HL-60/S4 treated with retinoic acid at 250 ng/mL for 4 days and 3 days (cell line): ENCODE data around the gene S1PR2.
"Not testable (repeated sequence)": the region's sequence is repeated elsewhere in the genome, so short reads cannot be mapped to it uniquely, and the experiment has no call there.

ENCODE experiments used
- in situ Hi-C: fragments of 300-500 bp; cut with MboI; formaldehyde crosslinking; loops from 2 replicates; pipeline ENCODE4 v1.7.0; 2022; ENCODE audit warnings: low sequenced_read_pairs

The S1PR2 gene

DNA sequence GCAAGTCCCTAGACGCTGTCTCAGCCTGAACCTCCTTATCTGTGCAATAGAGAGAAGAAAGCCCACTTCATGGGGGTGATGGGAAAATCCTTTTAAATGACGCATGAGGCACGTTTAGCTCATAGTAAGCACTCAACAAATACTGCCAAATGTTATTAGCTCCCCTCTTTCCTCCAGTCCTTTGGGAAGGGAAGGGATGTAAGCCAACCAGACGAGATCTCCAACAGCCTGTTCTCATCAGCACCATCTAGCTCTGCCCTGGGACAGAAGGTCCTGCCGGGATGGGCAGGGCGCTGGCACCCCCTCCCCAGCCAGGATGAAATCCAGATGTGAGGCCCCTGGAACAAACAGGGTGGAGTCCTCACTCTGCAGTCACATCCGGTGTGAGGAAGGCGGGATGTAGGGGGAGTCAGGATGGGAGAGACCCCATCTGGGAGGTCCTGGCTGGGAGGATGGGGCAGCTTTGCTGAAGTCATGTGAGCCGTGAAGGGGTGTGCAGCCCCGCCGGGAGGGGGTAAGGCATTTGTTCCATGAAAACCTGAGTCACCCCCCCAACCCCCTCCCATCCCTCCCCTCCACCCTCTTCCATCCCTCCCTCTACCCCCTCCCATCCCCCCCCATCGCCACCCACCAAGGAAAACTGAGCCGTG is 4.6 kb downstream of the S1PR2 start:
- in situ Hi-C loops: no loop called here

DNA sequence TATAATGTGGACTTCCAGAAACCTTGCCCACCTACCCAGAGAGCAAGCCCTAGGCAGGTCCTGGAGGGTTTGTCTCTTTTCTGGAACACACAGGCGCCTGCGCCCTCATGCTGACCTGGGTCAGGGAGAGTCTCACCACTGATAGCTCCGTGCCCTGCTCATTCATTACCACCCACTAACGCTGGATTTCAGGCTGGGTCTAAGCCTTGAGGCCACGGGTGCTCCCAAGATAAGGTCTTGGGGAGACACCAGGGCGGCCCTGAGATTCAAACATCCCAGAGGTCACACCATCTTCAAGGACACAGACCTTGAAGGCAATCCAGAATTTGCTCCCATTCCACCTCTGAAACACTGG is 5.1 kb downstream of the S1PR2 start:
- in situ Hi-C loops: no loop called here

DNA sequence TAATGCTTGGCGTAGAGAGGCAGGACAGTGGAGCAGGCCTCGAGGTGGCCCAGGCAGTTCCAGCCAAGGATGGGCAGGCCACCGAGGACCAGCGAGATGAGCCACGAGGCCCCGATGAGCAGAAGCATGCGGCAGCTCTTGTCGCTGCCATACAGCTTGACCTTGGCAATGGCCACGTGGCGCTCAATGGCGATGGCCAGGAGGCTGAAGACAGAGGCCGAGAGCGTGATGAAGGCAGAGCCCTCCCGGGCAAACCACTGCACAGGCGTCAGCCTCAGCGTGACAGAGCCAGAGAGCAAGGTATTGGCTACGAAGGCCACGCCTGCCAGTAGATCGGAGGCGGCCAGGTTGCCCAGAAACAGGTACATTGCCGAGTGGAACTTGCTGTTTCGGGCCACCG is 6.8 kb downstream of the S1PR2 start:
- in situ Hi-C loops: no loop called here

DNA sequence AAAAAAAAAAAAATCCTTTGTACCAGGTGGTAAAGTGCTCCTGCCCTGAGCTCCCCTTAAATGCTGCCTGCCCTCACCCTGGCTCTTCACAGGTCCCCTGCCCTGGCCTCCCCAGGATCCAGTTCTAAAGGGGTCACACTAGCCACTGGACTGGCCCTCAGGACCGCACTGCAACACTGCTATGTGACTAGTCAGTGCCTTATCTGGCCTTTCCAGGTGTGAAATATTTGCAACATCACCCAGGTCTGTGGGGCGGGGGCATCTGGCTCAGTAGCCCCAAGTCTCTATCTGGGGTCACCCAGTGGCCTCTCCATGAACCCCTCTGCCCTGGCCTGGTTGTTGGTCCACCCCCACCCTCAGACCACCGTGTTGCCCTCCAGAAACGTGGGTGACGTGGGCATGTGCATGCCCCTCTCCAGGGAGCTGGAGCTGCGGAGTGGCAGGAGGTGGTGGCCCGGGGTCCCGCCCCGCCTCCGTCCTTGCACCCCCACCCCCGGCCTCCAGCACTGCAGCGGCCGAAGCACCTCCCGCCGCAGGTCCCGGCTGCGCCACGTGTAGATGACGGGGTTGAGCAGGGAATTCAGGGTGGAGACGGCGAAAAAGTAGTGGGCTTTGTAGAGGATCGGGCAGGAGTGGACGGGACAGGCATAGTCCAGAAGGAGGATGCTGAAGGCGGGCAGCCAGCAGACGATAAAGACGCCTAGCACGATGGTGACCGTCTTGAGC is 7.5 kb downstream of the S1PR2 start:
- in situ Hi-C loops: no loop called here

DNA sequence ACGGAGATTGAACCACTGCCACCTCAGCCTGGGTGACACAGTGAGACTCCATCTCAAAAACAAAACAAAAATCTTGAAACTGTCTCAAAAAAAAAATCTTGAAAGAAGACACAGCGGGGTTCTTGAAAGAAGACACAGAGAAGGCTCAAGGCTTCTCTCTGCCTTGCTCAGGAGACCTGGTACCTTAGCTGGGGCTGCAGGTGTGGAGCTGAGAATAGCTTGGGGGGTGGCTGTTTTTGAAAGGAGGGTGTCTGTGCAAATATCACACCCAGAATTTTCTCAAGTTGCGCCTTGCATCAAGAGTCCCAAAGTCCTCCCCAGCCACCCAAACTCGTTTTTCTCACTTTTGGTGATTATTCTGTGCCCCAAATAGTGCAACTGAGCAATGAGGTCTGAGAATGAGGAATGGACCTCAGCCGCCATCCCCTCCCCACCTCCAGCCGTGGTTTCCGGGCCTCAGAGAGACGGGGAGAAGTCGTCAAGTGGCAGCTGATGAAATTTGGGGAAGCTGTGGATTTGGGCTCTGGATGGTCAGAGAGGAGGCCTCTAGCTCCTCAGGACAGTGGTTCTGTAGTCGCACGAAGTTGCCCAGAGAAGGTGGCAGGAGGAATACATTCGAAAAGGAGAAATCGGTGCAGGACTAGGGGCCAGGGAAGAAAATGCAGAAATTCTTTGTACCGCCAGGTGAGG is 8.8 kb downstream of the S1PR2 start:
- in situ Hi-C loops: no loop called here

DNA sequence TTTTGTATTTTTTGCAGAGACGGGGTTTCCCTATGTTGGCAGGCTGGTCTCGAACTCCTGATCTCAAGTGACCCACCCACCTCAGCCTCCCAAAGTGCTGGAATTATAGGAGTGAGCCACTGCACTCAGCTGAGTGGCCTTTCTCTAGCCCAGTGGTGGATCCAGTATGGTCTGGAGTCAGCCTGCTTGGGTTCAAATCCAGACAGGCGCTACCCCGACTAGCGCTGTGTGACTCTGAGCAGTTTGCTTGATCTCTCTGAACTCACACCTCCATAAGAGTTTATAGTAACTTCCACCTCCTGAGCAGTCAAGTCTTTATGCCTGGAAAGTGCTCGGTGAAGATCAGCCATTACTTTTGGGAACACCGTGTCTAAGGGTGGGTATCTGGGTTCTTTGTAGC is 10.4 kb downstream of the S1PR2 start:
- in situ Hi-C loops: no loop called here

DNA sequence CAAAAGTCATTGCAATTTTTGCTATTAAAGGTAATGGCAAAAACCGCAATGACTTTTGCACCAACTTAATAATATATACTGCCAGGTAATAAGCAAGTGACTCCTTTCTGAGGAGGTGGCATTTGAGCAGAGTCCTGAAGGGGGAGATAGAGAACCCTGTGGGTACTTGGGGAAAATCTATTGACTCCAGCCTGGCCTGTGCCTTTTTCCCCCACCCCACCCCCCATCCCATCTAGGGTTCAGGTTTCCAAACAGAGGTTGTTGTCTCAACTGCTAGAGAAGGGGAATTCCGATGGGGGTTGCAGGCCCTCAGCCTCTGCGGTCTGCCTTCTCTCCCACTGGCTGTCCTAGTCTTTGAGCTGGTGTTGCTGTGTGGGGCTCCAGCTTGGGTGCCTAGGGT is 11.5 kb downstream of the S1PR2 start:
- in situ Hi-C loops: no loop called here

DNA sequence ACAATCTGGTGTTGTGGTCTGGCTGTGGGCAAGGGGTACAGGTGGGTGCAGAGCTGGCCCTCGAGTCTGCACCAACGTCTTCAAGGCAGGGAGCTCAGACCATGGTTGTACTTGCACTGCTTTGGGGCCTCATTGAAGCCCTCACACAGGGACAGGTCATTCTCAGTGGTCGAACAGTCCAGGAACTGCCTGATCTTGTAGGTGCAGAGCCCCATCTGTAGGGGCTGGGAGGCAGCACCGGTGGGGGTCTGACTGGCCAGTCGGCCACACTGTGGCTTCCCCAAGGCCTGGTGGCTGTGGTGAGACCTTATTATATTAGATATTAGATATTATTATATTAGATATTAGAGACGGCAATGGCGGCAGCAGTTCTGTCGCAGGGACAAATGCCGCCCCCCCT is 14.0 kb downstream of the S1PR2 start:
- in situ Hi-C loops: no loop called here

DNA sequence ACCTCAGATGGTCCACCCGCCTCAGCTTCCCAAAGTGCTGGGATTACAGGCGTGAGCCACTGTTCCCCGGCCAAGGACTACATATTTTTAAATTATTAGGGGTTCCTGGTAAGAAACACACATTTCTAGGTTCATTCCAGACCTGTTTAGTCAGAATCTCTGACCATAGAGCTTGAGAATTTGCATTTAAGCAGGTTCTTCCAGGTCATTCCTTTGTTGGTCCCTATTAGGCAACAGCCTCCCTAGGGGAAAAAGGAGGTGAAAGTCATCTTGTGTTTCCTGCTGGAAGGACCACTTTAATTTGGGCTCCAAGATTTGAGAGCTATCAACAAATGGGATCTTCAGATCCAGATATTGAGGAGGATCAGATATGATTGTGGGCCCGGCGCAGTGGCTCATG is 16.3 kb downstream of the S1PR2 start:
- in situ Hi-C loops: no loop called here

DNA sequence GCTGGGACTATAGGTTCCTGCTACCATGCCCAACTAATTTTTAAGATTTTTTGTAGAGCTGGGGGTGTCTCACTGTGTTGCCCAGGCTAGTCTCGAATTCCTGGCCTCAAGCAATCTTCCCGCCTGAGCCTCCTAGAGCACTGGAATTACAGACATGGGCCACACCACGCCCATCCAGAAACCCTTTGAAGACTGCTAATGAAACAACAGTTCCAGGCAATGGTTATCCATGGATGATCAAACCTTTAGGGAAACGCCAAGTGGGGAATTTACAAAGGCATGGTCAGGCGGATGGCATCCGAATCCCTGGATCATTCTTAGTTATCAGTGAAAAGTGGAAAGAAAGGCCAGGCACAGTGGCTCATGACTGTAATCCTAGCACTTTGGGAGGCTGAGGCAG is 19.4 kb downstream of the S1PR2 start:
- in situ Hi-C loops: no loop called here

DNA sequence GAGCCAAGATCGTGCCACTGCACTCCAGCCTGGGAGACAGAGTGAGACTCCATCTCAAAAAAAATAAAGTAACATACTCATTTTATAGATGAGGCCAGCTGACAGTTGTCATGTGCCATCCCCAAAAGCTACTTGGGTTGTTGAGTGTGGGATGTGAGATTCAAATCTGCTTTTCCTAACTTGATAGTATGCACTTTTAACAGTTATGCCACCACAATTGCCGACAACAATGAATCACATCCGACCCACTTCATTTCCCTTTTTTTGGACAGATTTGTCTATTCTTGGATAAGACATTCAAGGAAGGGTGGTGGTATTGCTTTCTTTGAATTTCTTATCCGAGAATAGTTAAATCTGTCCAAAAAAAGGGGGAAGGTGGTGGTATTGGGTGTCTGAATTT is 20.1 kb downstream of the S1PR2 start:
- in situ Hi-C loops: no loop called here

DNA sequence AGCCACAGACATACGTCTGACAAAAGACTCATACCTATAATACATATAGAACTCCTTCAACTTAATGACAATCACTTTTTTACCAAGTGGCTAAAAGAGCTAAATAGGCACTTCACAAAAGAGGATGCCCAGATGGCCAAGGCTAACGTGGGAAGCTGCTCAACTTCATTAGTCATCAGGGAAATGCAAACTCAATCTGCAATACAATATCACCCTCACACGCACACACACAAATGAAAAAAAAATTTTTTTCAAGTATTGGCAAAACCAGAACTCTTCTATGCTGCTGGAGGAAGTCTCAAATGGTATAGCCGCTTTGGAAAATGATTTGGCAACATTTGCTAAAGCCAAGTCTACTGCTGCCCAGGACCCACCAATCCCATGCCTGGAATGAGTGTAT is 21.8 kb downstream of the S1PR2 start:
- in situ Hi-C loops: no loop called here

DNA sequence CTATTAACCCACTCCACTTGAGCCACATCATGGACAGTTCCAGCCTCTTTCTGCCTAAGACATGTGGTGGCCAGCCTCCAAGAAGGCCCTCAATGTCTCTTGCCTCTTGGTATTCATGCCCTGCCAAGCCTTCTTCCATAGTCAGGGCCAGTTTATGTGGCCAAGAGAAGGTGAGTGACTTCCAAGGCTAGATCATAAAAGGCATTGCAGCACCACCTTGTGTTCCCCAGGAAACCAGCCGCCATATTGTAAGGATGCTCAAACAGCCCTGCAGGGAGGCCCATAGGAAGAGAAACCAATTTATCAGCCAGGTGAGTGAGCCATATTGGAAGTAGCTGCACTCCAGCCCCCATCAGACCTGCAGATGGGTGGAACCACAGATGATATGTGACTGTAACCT is 24.1 kb downstream of the S1PR2 start:
- in situ Hi-C loops: no loop called here

DNA sequence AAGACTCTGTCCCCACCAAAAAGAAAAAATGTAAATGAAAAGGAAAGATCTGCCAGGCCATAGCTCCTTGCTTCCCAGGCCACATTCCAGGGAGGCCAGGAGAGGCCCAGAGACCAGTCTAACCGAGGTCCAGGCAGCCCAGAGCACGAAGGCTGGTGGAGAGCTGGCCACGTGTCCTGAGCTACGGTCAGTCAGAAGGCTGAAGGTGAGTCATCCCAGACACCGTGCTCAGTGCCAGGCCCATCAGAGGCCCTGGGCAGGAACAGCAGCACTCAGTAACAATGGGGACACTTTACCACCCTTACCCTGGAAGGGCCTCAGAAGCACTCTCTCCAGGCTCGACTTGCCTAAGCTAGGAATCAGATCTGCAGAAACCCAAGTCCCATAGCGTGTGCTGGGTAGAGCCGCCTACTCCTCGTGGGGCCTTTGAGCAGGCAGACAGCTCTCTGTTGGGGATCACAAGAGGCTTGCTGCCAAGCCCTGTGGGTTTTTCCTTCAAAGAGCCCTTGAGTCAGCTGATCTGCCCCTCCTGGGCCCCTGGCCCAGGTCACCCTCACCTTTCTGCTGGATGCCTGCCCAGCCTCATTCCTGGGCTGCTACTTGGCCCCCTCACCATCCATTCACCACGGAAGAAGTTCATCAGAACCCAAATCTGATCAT is 24.8 kb downstream of the S1PR2 start:
- in situ Hi-C loops: no loop called here

DNA sequence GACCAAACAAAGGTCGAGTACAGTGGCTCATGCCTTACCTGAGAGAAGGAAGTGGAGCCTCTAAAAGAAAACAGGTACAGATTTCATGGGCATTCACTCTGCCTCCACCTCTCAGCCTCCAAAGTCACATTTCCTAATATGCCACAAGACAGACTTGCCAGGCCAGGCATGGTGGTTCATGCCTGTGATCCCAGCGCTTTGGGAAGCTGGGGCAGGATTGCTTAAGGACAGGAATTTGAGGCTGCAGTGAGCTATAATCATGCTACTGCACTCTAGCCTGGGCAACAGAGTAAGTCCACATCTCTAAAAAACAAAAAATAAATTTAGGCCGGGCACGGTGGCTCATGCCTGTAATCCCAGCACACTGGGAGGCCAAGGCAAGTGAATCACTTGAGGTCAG is 25.5 kb downstream of the S1PR2 start:
- in situ Hi-C loops: no loop called here

DNA sequence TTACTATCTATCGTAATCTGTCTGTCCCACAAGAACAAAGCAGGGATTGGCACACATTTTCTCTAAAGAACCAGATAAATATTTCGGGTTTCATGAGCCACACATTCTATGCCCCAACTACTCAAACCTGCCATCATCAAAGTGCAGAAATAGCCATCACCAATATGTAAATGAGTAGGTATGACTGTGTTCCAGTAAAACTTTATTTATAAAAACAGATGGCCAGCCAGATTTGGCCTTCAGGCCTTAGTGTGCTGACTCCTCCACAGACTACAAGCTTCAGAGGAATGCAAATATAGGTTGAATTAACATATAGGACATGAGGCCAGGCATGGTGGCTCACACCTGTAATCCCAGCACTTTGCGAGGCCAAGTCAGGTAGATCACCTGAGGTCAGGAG is 27.4 kb downstream of the S1PR2 start:
- in situ Hi-C loops: no loop called here

DNA sequence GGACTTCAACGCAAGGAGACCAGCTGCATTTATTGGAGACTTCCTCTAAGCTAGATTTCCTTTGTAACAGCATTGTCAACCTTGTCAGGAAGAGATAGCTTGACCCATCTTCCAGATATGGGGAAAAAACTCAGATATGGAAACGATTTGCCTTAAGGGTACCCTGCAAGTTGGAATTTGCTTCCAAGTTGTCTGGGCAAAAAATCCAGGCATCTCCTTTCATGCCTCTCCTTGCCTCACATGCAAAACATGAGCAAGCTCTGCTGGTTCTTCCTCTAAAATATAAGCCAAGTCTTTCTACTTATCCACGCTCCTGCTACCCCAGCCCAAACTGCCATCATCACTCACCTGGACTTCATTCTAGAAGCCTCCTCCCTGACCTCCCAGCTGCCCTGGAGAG is 30.0 kb downstream of the S1PR2 start:
- in situ Hi-C loops: no loop called here

DNA sequence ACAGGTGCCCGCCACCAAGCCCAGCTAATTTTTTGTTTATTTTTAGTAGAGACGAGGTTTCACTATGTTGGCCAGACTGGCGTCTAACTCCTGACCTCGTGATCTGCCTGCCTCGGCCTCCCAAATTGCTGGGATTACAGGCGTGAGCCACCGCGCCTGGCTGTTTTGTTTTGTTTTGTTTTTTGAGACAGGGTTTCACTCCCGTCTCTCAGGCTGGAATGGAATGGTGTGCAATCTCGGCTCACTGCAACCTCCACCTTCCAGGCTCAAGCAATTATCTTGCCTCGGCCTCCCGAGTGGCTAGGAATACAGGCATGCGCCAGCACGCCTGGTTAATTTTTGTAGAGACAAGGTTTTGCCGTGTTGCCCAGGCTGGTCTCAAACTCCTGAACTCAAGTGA is 31.0 kb downstream of the S1PR2 start:
- in situ Hi-C loops: not testable (repeated sequence)

DNA sequence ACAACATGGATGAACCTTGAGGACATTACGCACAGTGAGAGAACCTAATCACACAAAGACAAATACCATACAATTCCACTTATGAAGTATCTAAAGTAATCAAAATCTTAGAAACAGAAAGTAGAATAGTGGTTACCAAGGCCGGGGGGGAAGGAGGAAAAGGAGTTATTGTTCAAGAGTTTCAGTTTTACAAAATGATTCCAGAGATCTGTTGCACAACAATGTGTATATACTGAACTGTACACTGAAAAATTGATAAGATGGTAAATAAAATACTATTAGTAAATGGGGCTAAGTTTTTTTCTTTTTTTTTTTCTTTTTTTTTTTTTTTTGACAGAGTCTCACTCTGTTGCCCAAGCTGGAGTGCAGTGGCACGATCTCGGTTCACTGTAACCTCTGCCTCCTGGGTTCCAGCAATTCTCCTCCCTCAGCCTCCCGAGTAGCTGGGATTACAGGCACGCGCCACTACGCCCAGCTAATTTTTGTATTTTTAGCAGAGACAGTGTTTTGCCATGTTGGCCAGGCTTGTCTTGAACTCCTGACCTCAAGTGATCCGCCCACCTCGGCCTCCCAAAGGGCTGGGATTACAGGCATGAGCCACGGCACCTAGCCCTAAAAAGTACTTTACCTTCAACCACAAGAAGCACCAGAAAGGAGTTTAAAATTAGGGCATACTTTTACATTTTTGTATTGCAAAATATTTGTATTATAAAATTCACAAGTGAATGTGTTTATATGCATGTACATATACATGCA is 32.1 kb downstream of the S1PR2 start:
- in situ Hi-C loops: not testable (repeated sequence)

DNA sequence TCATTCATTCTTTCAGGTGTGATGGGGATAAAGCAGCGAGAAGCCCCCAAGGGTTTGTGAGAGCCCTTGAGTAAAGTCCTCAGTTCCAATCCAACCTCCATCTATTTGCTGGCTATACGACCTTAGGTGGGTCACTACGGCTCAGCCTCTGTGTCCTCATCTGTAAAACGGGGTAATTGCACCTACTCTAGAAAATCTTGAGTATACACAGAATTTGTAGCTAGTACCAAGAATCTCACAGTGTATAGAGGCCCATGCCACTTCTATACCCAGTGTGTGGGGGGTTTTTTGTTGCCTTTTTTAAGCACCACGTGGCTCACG is 36.0 kb downstream of the S1PR2 start:
- in situ Hi-C loops: no loop called here

DNA sequence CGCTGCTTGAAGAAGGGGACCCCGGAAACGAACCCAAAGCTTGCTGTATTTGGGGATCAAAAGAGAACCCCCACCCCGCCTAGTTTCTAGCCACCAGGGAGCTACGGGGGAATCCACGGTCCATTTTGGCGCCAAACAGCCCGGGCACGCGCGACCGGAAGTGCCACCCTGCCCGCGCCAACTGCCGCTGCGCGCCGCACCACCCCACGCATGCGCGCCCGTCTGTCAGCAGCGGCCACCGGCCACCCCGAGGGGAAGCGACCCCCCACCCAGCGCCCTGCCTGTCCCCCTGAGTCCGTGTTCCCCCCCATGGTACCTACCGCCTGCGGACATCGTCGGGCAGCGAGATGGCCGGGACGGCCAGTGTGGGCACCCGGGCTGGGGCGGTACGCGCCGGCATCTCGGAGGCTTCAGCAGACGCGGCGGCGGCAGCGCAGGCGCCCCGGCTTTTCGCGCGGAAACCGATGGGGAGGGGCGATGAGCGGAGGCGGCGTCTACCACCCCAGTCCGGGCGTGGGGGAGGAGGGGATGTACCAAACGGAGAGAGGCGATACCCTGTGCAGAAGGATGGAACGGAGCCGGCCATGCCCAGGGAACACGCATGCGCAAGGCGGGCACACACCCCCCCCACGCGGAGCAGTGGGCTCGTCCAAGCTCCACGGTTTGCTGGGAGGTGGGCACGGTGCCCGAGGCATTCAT is 36.5 kb downstream of the S1PR2 start, which contains the start of gene DNMT1:
DNMT1 (minus strand) TSS at position 454 of the 699 bp plus-strand sequence; CDS start at position 400, 54 bp downstream.
- in situ Hi-C loops: no loop called here
